RWPE1 (cell line): Measurements from ENCODE around the gene SELPLG.

ENCODE experiments used
- CTCF ChIA-PET: fragments of 350-600 bp; sonication (Branson Sonifier 250); formaldehyde crosslinking; extraction: SDS; loops from one replicate; lab custom pipeline; 2021; lab: Yijun Ruan, JAX
- POLR2A ChIA-PET: fragments of 400-600 bp; formaldehyde crosslinking; extraction: SDS; loops from one replicate; lab custom pipeline; 2020; ENCODE audit warnings: antibody characterized with exemption; ENCODE audit not compliant: low non-redundant PET; lab: Yijun Ruan, JAX
- DNase-seq: peaks from one replicate; pipeline ENCODE4 v3.0.0; 2012; ENCODE audit warnings: low spot score
- H3K27ac ChIP-seq: fragments of 450-650 bp; 2 replicates; pipeline ENCODE4 v1.5.1; 2017
- TF ChIP-seq, protein P1 (sequence below): fragments of 450-650 bp; conservative IDR thresholded peaks from 2 replicates; pipeline ENCODE4 v1.5.1; 2017; ENCODE audit warnings: low read depth, mild to moderate bottlenecking

Gene SELPLG

GRCh38 chr12:108602209-108602705 lies 31.4 kb downstream of the SELPLG start:
- POLR2A ChIA-PET, result no interaction called here
- CTCF ChIA-PET, result interaction anchor here (1.1 kb wide), 1 partner anchor 16 kb away, joined by 6 read pairs; no protein-coding TSS in a partner anchor
- TF ChIP-seq, protein P1, sequence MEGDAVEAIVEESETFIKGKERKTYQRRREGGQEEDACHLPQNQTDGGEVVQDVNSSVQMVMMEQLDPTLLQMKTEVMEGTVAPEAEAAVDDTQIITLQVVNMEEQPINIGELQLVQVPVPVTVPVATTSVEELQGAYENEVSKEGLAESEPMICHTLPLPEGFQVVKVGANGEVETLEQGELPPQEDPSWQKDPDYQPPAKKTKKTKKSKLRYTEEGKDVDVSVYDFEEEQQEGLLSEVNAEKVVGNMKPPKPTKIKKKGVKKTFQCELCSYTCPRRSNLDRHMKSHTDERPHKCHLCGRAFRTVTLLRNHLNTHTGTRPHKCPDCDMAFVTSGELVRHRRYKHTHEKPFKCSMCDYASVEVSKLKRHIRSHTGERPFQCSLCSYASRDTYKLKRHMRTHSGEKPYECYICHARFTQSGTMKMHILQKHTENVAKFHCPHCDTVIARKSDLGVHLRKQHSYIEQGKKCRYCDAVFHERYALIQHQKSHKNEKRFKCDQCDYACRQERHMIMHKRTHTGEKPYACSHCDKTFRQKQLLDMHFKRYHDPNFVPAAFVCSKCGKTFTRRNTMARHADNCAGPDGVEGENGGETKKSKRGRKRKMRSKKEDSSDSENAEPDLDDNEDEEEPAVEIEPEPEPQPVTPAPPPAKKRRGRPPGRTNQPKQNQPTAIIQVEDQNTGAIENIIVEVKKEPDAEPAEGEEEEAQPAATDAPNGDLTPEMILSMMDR, result no peak
- DNase-seq, result no peak
- H3K27ac ChIP-seq, result no peak overlapping the region

DNA sequence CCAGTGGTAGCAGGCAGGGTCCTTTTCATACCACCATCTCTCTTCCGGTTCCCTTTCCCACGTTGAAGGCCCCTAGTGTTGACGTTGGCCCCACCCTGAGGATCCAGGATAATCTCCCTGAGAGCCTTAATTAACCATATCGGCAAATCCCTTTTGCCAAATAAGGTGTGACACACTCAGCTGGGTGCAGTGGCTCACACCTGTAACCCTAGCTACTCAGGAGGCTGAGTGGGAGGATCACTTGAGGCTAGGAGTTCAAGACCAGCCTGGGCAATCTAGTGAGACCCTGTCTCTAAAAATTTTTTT lies 33.0 kb downstream of the SELPLG start:
- ChIA-PET CTCF (interaction anchor here (0.7 to 1.6 kb wide), 2 partner anchors 17 to 136 kb away, joined by 4 to 5 read pairs; no protein-coding TSS in a partner anchor), POLR2A (no interaction called here)
- TF ChIP-seq, protein P1, result no peak
- no peak for DNase-seq
- no peak overlapping the region for H3K27ac ChIP-seq

- DNase-seq, result no peak
- ChIA-PET CTCF (interaction anchor here (0.7 to 1.6 kb wide), 2 partner anchors 18 to 135 kb away, joined by 4 to 5 read pairs; no protein-coding TSS in a partner anchor), POLR2A (no interaction called here)
- H3K27ac ChIP-seq, result no peak overlapping the region
- TF ChIP-seq, protein P1, result no peak
These were observed 33.6 kb downstream of the SELPLG start for GRCh38 chr12:108599948-108600701.

DNA sequence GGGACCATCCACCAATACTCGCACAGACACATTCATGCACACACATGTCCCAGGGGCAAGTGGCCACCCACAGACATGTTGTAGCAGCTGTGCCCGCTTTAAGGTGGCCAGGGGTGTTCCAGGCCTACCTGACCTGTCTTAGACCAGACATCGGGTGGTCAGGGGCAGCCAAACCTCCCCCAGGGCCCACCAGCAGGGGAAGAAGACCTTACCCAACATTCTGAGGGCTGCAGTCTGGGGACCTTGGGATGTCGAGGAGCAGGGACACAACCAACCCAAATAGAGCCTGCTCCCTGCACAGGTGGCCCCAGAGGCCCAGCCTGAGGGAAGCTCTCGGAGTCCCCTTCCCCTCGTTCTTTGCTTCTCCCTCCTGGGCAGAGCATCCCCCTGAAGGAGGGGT lies 34.2 kb downstream of the SELPLG start:
- ChIA-PET POLR2A (no interaction called here), CTCF (interaction anchor here (1.6 kb wide), 1 partner anchor 18 kb away, joined by 5 read pairs; no protein-coding TSS in a partner anchor)
- TF ChIP-seq, protein P1, result no peak
- DNase-seq, result no peak
- H3K27ac ChIP-seq, result no peak overlapping the region

- no peak overlapping the region for H3K27ac ChIP-seq
- ChIA-PET CTCF (interaction anchor here (0.6 kb wide), 1 partner anchor 200 kb away, joined by 5 read pairs; no protein-coding TSS in a partner anchor), POLR2A (no interaction called here)
- TF ChIP-seq, protein P1, result no peak
- no peak for DNase-seq
These were observed 35.0 kb downstream of the SELPLG start for GRCh38 chr12:108598553-108599250.
